Measurements from ENCODE around the gene SKIL. TPM values are rescaled to one million over a fixed set of nuclear protein-coding genes. Genes with fewer than 3 reads are reported as not detected.

The SKIL gene
- total RNA-seq, 1 donor from 2014 or later, result 48.1 TPM

- intact Hi-C loops (cut with DNase I), result no loop called here
- Histone ChIP-seq H3K36me3 (no peaks in the 10 kb centered on the region), H3K9me3 (no peaks in the 10 kb centered on the region), H3K4me3 (no peak overlapping the region), H3K4me1 (peaks cover 12% of the 10 kb centered on the region), H3K27ac (no peak overlapping the region), H3K27me3 (no peaks in the 10 kb centered on the region)
- TF ChIP-seq CTCF (IDR thresholded peaks at IDR 0.05) (no peak), POLR2A (IDR thresholded peaks at IDR 0.05) (no peak), POLR2AphosphoS5 (IDR thresholded peaks at IDR 0.05; ENCODE audit: insufficient read depth in 1 of 2, low read depth in 1 of 2) (no peak)
- no peak for DNase-seq (ENCODE audit: extremely low spot score in 2 of 2)
These were observed 4.6 kb upstream of the SKIL start for GRCh38 chr3:170352936-170353335.

- Histone ChIP-seq H3K4me3 (no peak overlapping the region), H3K36me3 (no peaks in the 10 kb centered on the region), H3K27me3 (no peaks in the 10 kb centered on the region), H3K9me3 (no peaks in the 10 kb centered on the region), H3K27ac (no peak overlapping the region), H3K4me1 (peaks cover 15% of the 10 kb centered on the region)
- no peak for DNase-seq (ENCODE audit: extremely low spot score in 2 of 2)
- intact Hi-C loops (cut with DNase I), result no loop called here
- TF ChIP-seq CTCF (IDR thresholded peaks at IDR 0.05) (no peak), POLR2AphosphoS5 (IDR thresholded peaks at IDR 0.05; ENCODE audit: insufficient read depth in 1 of 2, low read depth in 1 of 2) (no peak), POLR2A (IDR thresholded peaks at IDR 0.05) (no peak)
These were observed 4.0 kb upstream of the SKIL start for GRCh38 chr3:170353485-170353884.

GRCh38 chr3:170354760-170355159 lies 2.8 kb upstream of the SKIL start:
- intact Hi-C loops (cut with DNase I), result loop anchor here (5.0 kb wide), 1 partner anchor 172 kb away; the partner anchor contains the start of gene PHC3
- no peaks in the 10 kb centered on the region for H3K9me3 ChIP-seq
- peaks cover 27% of the 10 kb centered on the region for H3K4me1 ChIP-seq
- no peak overlapping the region for H3K27ac ChIP-seq
- H3K4me3 ChIP-seq, result no peak overlapping the region
- H3K36me3 ChIP-seq, result no peaks in the 10 kb centered on the region
- no peak for DNase-seq (ENCODE audit: extremely low spot score in 2 of 2)
- no peaks in the 10 kb centered on the region for H3K27me3 ChIP-seq
- no peak for TF ChIP-seq POLR2AphosphoS5 (IDR thresholded peaks at IDR 0.05; ENCODE audit: insufficient read depth in 1 of 2, low read depth in 1 of 2)
- no peak for TF ChIP-seq POLR2A (IDR thresholded peaks at IDR 0.05)
- TF ChIP-seq CTCF (IDR thresholded peaks at IDR 0.05), result no peak

GRCh38 chr3:170355738-170356595 lies 1.5 kb upstream of the SKIL start:
- H3K27ac ChIP-seq, result peak overlapping the region; percentile 99
- intact Hi-C loops (cut with DNase I), result loop anchor here (5.0 kb wide), 1 partner anchor 174 kb away; the partner anchor contains the start of gene PHC3

More at GRCh38 chr3:170355738-170356595, 1.5 kb upstream of the SKIL start:
- peaks cover 39% of the 10 kb centered on the region for H3K4me1 ChIP-seq
- peak overlapping the region; percentile 93 to 100 for H3K4me3 ChIP-seq
- TF ChIP-seq POLR2AphosphoS5 (IDR thresholded peaks at IDR 0.05; ENCODE audit: insufficient read depth in 1 of 2, low read depth in 1 of 2) (no peak), POLR2A (IDR thresholded peaks at IDR 0.05) (no peak), CTCF (IDR thresholded peaks at IDR 0.05) (no peak)
- peak in 1 of 2 donors; percentile 88 for DNase-seq (ENCODE audit: extremely low spot score in 2 of 2)
- H3K9me3 ChIP-seq, result no peaks in the 10 kb centered on the region
- no peaks in the 10 kb centered on the region for H3K27me3 ChIP-seq
- H3K36me3 ChIP-seq, result no peaks in the 10 kb centered on the region
